Tibial artery (tissue), 4 donors: ENCODE results near the gene ANO6.

ENCODE experiments used
- DNase-seq, 2 donors: peaks; one replicate each; pipeline ENCODE4 v3.0.0-alpha.2; 2019
- H3K27ac ChIP-seq, 2 donors: fragments of 200-600 bp; sonication (generic) in 1 of 2; 1 replicate in 1 of 2; 2 replicates in 1 of 2; pipeline ENCODE4 v1.5.1; 2018 to 2019; ENCODE audit warnings: mild to moderate bottlenecking in 1 of 2
- H3K27me3 ChIP-seq, 2 donors: fragments of 200-600 bp; sonication (generic) in 1 of 2; one replicate each; pipeline versions ENCODE4 v1.5.1 to v1.6.0; 2016 to 2019
- H3K36me3 ChIP-seq, 3 donors: fragments of 200-600 bp; sonication (generic) in 2 of 3; one replicate each; pipeline ENCODE4 v1.5.1; 2016 to 2019; ENCODE audit warnings: mild to moderate bottlenecking in 2 of 3
- H3K4me1 ChIP-seq, 4 donors: fragments of 200-600 bp; sonication (generic) in 2 of 4; 1 replicate in 3 of 4; 2 replicates in 1 of 4; pipeline ENCODE4 v1.5.1; 2016 to 2019
- H3K4me3 ChIP-seq, 2 donors: fragments of 200-600 bp; sonication (generic) in 1 of 2; 1 replicate in 1 of 2; 2 replicates in 1 of 2; pipeline ENCODE4 v1.5.1; 2018 to 2019; ENCODE audit warnings: mild to moderate bottlenecking in 2 of 2
- H3K9me3 ChIP-seq, 3 donors: fragments of 200-600 bp; sonication (generic) in 1 of 3; one replicate each; pipeline ENCODE4 v1.5.1; 2016 to 2019
- intact Hi-C: fragments of 100-400 bp; cut with DNase I; formaldehyde crosslinking; loops from one replicate; pipeline ENCODE4 v1.15.0; 2023; ENCODE audit warnings: low total_unique reads
- TF ChIP-seq, protein P1 (sequence below), 2 experiments: fragments of 200-600 bp in 1 of 2; fragments of 450-650 bp in 1 of 2; IDR thresholded peaks; one replicate each; pipeline ENCODE4 v1.5.1; 2017 to 2019; ENCODE audit warnings: antibody characterized with exemption in 2 of 2, mild to moderate bottlenecking in 1 of 2, moderate library complexity in 1 of 2

ANO6 gene

DNA sequence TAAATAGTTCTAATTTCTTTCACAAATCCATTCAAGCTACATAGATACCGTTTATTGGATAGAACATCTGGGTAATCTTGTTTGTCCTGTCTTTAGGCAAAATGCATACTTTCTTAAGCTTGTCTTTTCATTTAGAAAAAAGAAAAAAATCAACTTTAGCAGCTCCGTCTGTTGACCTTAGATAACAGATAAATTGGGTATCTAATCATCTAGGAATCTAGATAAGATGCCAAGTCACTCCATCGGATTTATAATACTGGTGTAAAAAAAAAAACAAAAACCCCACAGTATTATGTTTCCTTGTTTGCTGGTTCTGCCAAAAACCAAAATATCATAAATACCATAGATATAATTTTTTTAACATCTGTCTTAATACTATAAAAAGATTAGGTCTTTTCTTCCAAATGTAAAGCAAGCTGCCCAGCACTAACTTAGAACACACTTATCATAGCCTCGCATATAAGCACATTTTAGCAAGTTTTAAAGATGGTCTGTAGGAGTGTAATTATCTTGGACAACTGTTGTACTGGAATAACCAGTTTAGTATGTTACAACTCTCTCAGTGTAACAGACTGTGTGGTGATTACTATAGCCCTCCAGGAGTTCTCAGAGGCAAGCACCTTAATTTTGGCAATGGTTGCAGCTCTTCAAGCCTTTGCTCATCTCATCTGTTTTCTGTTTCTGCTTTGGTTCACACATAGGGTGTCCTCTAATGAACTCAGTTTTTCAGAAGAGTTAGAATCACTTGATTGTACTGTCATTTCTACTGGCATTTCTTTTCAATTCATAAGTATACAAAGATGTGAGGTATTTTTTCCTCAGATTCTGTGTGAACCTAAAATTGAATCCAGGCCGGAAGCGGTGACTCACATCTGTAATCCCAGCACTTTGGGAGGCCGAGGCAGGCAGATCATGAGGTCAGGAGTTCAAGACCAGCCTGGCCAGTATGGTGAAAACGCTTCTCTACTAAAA lies 83.1 kb downstream of the ANO6 start:
- intact Hi-C loops, result no loop called here
- Histone ChIP-seq H3K4me1 (peaks cover 0 to 86% (median 38%) of the 10 kb centered on the region in 4 donors), H3K4me3 (no peak overlapping the region), H3K27ac (peak overlapping the region; percentile 53 to 74), H3K36me3 (no peaks in the 10 kb centered on the region), H3K9me3 (no peaks in the 10 kb centered on the region), H3K27me3 (no peaks in the 10 kb centered on the region)
- DNase-seq, result no peak
- TF ChIP-seq, protein P1, sequence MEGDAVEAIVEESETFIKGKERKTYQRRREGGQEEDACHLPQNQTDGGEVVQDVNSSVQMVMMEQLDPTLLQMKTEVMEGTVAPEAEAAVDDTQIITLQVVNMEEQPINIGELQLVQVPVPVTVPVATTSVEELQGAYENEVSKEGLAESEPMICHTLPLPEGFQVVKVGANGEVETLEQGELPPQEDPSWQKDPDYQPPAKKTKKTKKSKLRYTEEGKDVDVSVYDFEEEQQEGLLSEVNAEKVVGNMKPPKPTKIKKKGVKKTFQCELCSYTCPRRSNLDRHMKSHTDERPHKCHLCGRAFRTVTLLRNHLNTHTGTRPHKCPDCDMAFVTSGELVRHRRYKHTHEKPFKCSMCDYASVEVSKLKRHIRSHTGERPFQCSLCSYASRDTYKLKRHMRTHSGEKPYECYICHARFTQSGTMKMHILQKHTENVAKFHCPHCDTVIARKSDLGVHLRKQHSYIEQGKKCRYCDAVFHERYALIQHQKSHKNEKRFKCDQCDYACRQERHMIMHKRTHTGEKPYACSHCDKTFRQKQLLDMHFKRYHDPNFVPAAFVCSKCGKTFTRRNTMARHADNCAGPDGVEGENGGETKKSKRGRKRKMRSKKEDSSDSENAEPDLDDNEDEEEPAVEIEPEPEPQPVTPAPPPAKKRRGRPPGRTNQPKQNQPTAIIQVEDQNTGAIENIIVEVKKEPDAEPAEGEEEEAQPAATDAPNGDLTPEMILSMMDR (IDR thresholded peaks at IDR 0.05), result no peak

DNA sequence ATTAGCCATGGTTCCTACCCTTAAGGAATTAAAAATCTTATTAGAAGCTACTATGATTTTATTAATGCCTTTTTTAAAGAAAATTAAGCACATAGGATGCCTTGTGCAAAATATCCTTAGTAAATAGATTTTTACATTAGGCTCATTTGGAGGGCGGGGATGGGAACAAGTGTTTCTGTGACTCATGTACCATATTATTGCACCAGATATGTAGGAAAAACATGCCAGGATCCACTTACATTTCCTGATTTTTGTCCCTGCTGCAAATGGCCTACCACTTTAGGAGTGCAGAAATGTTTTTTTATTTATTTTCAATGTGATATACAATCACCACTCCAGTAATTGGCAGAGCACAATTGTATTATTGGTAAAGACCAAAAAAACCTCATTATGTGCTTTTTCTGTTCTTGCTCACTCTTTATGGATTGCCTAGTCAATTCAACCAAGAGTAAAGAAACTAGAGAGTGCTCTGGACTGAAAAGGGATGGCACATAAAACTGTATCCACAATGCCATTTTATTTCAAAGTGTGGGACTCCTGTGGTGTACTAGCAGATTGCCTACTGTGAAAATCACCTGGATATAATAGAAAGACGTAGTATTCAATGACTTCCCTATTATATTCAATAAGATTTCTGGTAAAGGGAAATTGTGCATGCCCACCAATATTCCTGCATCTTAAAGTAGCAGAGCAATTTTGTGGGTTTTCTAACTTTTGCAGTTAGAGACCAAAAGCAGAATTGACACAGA lies 86.9 kb downstream of the ANO6 start:
- H3K36me3 ChIP-seq, result no peaks in the 10 kb centered on the region
- no peak overlapping the region for H3K4me3 ChIP-seq
- TF ChIP-seq, protein P1 (IDR thresholded peaks at IDR 0.05), result no peak
- H3K27ac ChIP-seq, result peak overlapping the region; percentile 74
- no peaks in the 10 kb centered on the region for H3K27me3 ChIP-seq
- DNase-seq, result no peak
- H3K4me1 ChIP-seq, result peaks cover 0 to 100% (median 68%) of the 10 kb centered on the region in 4 donors
- H3K9me3 ChIP-seq, result no peaks in the 10 kb centered on the region
- intact Hi-C loops, result no loop called here

DNA sequence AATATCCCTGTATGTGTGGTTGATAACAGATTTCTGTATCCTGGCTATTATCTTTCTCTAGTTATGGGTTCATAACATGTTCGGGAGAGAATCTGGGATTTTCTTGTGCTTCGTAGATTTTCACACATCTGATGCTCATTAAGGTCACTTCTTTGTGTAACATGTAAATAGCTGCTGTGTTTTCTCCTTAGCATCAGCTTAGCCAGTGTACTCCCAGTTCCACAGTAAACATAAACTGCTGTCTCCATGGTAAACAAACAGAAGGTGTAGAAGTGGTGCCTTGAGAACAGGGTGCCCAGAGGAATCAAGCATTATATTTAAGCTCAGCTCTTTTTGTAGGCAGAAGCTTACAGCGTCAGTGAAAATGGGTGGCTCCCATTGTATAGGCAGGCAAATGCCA lies 88.0 kb downstream of the ANO6 start:
- TF ChIP-seq, protein P1 (IDR thresholded peaks at IDR 0.05), result no peak
- no peak for DNase-seq
- Histone ChIP-seq H3K4me1 (peaks cover 0 to 97% (median 64%) of the 10 kb centered on the region in 4 donors), H3K27ac (peak overlapping the region; percentile 74), H3K36me3 (no peaks in the 10 kb centered on the region), H3K27me3 (no peaks in the 10 kb centered on the region), H3K4me3 (no peak overlapping the region), H3K9me3 (no peaks in the 10 kb centered on the region)
- intact Hi-C loops, result no loop called here

DNA sequence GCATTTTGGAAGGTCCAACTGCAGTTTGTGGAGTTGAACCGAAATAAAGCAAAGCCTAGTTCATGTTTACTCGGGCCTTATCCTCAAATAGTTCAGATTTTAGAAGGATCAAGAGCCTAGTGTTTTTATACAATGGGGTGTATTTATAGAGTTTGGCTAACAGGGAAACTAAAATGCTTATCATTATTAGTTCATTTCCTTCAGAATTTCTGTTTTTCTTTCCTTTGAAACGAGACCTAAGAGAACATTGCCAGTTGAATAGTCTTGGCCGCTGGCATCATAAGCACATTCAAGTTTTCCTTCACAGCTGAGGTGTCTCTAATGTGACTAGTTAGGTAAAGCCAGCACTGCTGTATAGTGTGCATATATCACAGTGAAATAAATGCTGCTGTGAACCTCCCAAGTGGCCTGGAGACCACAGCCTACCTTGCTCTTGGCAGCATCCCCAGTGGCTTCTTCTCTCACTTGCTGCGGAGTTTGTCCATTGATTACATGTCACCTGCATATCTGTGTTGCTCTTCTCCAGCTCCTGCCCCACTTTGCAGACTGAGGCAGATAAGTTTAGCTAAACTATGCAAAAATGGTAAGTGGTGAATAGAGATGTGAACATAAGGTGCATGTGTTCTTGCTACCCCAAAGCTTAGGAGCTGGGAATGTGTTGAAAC lies 88.8 kb downstream of the ANO6 start:
- TF ChIP-seq, protein P1 (IDR thresholded peaks at IDR 0.05), result no peak
- H3K4me1 ChIP-seq, result peaks cover 0 to 97% (median 60%) of the 10 kb centered on the region in 4 donors
- no peaks in the 10 kb centered on the region for H3K9me3 ChIP-seq
- peak overlapping the region; percentile 74 for H3K27ac ChIP-seq
- H3K36me3 ChIP-seq, result no peaks in the 10 kb centered on the region
- H3K4me3 ChIP-seq, result no peak overlapping the region
- no peaks in the 10 kb centered on the region for H3K27me3 ChIP-seq
- no peak for DNase-seq
- intact Hi-C loops, result no loop called here

DNA sequence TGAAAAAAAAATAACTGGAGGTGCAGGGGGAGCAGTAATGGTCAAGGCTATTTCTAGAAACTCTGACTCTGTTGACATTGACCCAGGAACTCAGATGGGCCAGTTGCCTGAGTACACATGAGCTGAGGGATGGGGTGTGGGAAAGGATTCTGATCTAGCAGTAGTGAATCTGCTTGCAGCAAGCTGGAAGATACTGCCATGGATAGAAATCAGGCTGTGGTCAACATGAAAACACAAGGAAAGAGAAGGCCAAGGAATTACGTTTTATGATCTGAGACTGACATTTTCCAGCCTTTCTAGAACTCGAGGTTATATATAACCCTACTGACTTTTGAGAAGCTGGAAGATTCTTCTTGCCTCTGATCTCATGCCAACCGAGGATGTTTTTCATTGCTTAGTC lies 90.0 kb downstream of the ANO6 start:
- H3K4me1 ChIP-seq, result peaks cover 0 to 97% (median 65%) of the 10 kb centered on the region in 4 donors
- peak overlapping the region; percentile 74 for H3K27ac ChIP-seq
- H3K4me3 ChIP-seq, result no peak overlapping the region
- H3K9me3 ChIP-seq, result no peaks in the 10 kb centered on the region
- intact Hi-C loops, result no loop called here
- H3K27me3 ChIP-seq, result no peaks in the 10 kb centered on the region
- TF ChIP-seq, protein P1 (IDR thresholded peaks at IDR 0.05), result no peak
- H3K36me3 ChIP-seq, result no peaks in the 10 kb centered on the region
- no peak for DNase-seq
